NT2/D1 (cell line): Measurements from ENCODE around the gene SMYD1.

Experiments used
- SUZ12 ChIP-seq: IDR thresholded peaks from 2 replicates; pipeline ENCODE4 v1.6.1; 2011; ENCODE audit not compliant: insufficient read length, insufficient read depth; ENCODE audit errors: extremely low read depth
- YY1 ChIP-seq: IDR thresholded peaks from 2 replicates; pipeline ENCODE4 v1.6.1; 2011; ENCODE audit not compliant: insufficient read length, insufficient read depth
- ZNF274 ChIP-seq: IDR thresholded peaks from 2 replicates; pipeline ENCODE4 v1.6.1; 2011; ENCODE audit warnings: mild to moderate bottlenecking, low read depth, low read length

DNA sequence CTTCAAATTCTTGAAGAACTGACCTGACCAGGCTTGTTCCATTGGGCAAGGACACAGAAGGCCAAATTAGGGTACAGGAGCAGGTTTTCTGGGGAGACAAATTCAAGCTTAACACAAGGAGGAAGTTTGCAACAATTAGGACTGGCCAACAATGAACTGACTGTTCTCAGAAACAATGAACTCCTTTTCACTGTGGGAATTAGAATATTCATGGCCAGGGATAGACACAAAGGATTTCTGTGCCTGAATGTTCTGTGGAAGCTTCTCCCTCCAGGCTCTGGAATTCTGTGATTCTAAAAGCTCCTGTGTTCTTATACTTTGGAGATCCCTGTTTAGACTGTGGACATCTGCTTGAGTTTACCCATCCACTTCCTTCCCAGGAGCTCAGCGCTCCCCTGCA lies 15.2 kb downstream of the SMYD1 start:
- no peak for TF ChIP-seq ZNF274
- TF ChIP-seq YY1: no peak
- TF ChIP-seq SUZ12: no peak
